Coronary artery (tissue), 2 donors: ENCODE data around the gene OAS2.

Experiments used
- DNase-seq: peaks from one replicate; pipeline ENCODE4 v3.0.0-alpha.2; 2017; ENCODE audit warnings: low spot score
- H3K27ac ChIP-seq, 2 donors: fragments of 200-600 bp; sonication (generic); one replicate each; pipeline ENCODE4 v1.5.1; 2016 to 2019
- H3K4me3 ChIP-seq: fragments of 200-600 bp; sonication (generic); 2 replicates; pipeline ENCODE4 v1.5.1; 2016; ENCODE audit warnings: mild to moderate bottlenecking, moderate library complexity
- CTCF ChIP-seq: fragments of 200-600 bp; sonication (generic); IDR thresholded peaks from one replicate; pipeline ENCODE4 v1.5.1; 2019; ENCODE audit warnings: antibody characterized with exemption

OAS2 gene

GRCh38 chr12:113014565-113014964, 36.2 kb downstream of the OAS2 start:
- no peak for TF ChIP-seq CTCF
- no peak overlapping the region for H3K27ac ChIP-seq
- no peak overlapping the region for H3K4me3 ChIP-seq
- DNase-seq: no peak

DNA sequence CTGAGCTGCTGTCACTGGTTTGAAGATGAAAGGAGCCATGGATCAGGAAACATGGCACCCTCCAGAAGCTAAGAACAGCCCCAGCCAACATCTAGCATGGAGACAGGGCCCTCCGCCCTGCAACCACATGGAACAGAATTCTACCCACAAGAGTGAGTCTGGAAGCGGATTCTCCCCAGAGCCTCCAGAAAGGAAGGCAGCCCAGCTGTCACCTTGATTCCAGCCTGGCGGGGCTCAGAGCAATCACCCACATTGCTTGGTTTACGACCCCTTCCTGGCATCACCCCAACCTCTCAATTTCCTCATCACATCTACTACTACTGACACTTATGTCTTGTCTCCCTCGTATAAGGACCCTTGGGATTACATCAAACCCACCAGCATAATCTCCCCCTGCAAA, 38.5 kb downstream of the OAS2 start:
- Histone ChIP-seq H3K27ac (no peak overlapping the region), H3K4me3 (no peak overlapping the region)
- no peak for TF ChIP-seq CTCF
- no peak for DNase-seq

GRCh38 chr12:113019025-113019424, 40.7 kb downstream of the OAS2 start:
- TF ChIP-seq CTCF: no peak
- H3K4me3 ChIP-seq: no peak overlapping the region
- no peak overlapping the region for H3K27ac ChIP-seq
- no peak for DNase-seq

GRCh38 chr12:113021500-113021899, 43.2 kb downstream of the OAS2 start:
- Histone ChIP-seq H3K27ac (no peak overlapping the region), H3K4me3 (no peak overlapping the region)
- TF ChIP-seq CTCF: no peak
- DNase-seq: no peak

DNA sequence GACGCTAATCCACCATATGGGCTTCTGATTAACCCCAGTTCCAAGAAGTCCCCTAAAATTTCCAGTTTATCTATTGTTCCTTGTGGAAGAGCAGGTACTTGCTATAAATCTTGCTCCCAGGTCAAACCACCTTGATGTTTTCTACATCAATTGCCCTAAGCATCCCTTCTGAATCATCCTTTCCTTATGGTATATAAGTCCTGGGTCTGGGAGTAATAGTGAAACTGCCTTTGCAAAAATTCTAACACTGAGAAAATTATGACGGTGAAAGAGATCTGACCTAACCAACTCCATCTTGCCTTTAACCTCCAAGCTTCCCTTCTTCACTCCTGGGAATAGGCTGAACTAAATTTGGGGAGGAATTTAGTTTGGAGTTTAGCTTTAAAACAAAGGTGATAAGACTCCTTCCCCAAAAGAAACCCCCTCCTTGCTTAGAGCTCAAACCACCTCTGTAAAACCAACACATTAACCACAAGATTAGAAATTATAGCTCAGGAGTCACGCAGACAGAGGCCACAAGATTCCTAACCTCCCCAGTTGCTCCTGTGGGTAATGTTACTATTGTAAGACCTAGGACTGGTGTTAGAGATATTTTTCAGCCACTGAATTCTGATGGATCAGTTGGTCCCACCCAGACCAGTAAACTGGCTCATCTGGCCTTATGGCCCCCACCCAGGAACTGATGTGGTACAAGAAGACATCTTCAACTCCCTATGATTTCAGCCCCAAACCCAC, 44.4 kb downstream of the OAS2 start:
- no peak for TF ChIP-seq CTCF
- no peak overlapping the region for H3K4me3 ChIP-seq
- H3K27ac ChIP-seq: no peak overlapping the region
- no peak for DNase-seq

- no peak overlapping the region for H3K4me3 ChIP-seq
- no peak for TF ChIP-seq CTCF
- DNase-seq: no peak
- H3K27ac ChIP-seq: no peak overlapping the region
Measured at GRCh38 chr12:113027726-113028125, 49.4 kb downstream of the OAS2 start.

GRCh38 chr12:113030875-113031525, 52.7 kb downstream of the OAS2 start:
- H3K27ac ChIP-seq: no peak overlapping the region
- no peak overlapping the region for H3K4me3 ChIP-seq
- no peak for DNase-seq
- TF ChIP-seq CTCF: peak; percentile 52
